Astrocyte (in vitro differentiated cells and primary cell): ENCODE results near the gene ANKRD11. TPM values are rescaled to one million over a fixed set of nuclear protein-coding genes. Genes with fewer than 3 reads are reported as not detected.

Source experiments
- DNase-seq: peaks from one replicate; pipeline ENCODE4 v3.0.0-alpha.2; 2010; ENCODE audit warnings: low read depth
- FAIRE-seq: peaks from 2 replicates; lab custom pipeline; 2011; peaks lifted over from hg19 to GRCh38; lab: Jason Lieb, UNC
- H2AFZ ChIP-seq: 2 replicates; pipeline ENCODE4 v1.6.0; 2012; ENCODE audit warnings: low read depth, low read length, inconsistent platforms
- H3K27ac ChIP-seq: 2 replicates; pipeline ENCODE4 v1.5.1; 2011; ENCODE audit warnings: low read depth, low read length, inconsistent platforms
- H3K27me3 ChIP-seq: 2 replicates; pipeline ENCODE4 v1.6.0; 2011; ENCODE audit warnings: low read length, inconsistent platforms; ENCODE audit not compliant: insufficient read depth
- H3K36me3 ChIP-seq: 2 replicates; pipeline ENCODE4 v1.5.1; 2011; ENCODE audit warnings: low read length, inconsistent platforms; ENCODE audit not compliant: insufficient read depth
- H3K4me1 ChIP-seq: 2 replicates; pipeline ENCODE4 v1.5.1; 2011; ENCODE audit warnings: low read length, inconsistent platforms; ENCODE audit not compliant: insufficient read depth
- H3K4me2 ChIP-seq: 2 replicates; pipeline ENCODE4 v1.6.0; 2012; ENCODE audit warnings: low read length, inconsistent platforms
- H3K4me3 ChIP-seq: 2 replicates; pipeline ENCODE4 v1.5.1; 2011; ENCODE audit warnings: low read depth, mild to moderate bottlenecking, low read length, inconsistent platforms; ENCODE audit not compliant: insufficient read depth
- H3K79me2 ChIP-seq: 2 replicates; pipeline ENCODE4 v1.6.0; 2012; ENCODE audit warnings: mild to moderate bottlenecking, low read length, inconsistent platforms; ENCODE audit not compliant: insufficient read depth
- H3K9ac ChIP-seq: 2 replicates; pipeline ENCODE4 v1.6.0; 2012; ENCODE audit warnings: mild to moderate bottlenecking, low read length, inconsistent platforms
- H3K9me3 ChIP-seq: 2 replicates; pipeline ENCODE4 v1.5.1; 2012; ENCODE audit warnings: low read depth, mild to moderate bottlenecking, low read length, inconsistent platforms; ENCODE audit not compliant: insufficient read depth
- H4K20me1 ChIP-seq: 2 replicates; pipeline ENCODE4 v1.6.0; 2012; ENCODE audit warnings: low read length, inconsistent platforms; ENCODE audit not compliant: insufficient read depth
- H3K27ac Mint-ChIP-seq: one replicate; pipeline ENCODE4 v1.8.0; 2021; ENCODE audit warnings: mild to moderate bottlenecking, mixed read lengths; ENCODE audit not compliant: unreplicated experiment
- H3K27me3 Mint-ChIP-seq: one replicate; pipeline ENCODE4 v1.8.0; 2021; ENCODE audit warnings: low read depth, mixed read lengths; ENCODE audit not compliant: unreplicated experiment
- H3K36me3 Mint-ChIP-seq: one replicate; pipeline ENCODE4 v1.8.0; 2021; ENCODE audit warnings: low read depth, mixed read lengths; ENCODE audit not compliant: unreplicated experiment
- H3K4me1 Mint-ChIP-seq: one replicate; pipeline ENCODE4 v1.8.0; 2021; ENCODE audit warnings: low read depth, mixed read lengths; ENCODE audit not compliant: unreplicated experiment
- H3K4me3 Mint-ChIP-seq: one replicate; pipeline ENCODE4 v1.8.0; 2021; ENCODE audit warnings: mild to moderate bottlenecking, moderate library complexity, mixed read lengths; ENCODE audit not compliant: unreplicated experiment
- H3K9me3 Mint-ChIP-seq: one replicate; pipeline ENCODE4 v1.8.0; 2021; ENCODE audit warnings: mild to moderate bottlenecking, mixed read lengths; ENCODE audit not compliant: unreplicated experiment
- CTCF ChIP-seq: IDR thresholded peaks from 2 replicates; pipeline ENCODE4 v1.5.1; 2011; ENCODE audit warnings: low read depth, mild to moderate bottlenecking, inconsistent platforms, low read length, moderate library complexity; ENCODE audit not compliant: insufficient read depth
- EZH2 ChIP-seq: IDR thresholded peaks from 2 replicates; pipeline ENCODE4 v1.6.1; 2012; ENCODE audit warnings: mild to moderate bottlenecking, low read length, inconsistent platforms; ENCODE audit not compliant: insufficient read depth
- total RNA-seq: library from RNA; stranded (reverse); gene quantifications from 2 replicates; pipeline ENCODE4 v1.2.1, GENCODE V29; 2021

The ANKRD11 gene
- total RNA-seq, 1 donor from 2014 or later, result 213 TPM

GRCh38 chr16:89478576-89479221 is 11.7 kb downstream of the ANKRD11 start:
- no peak for TF ChIP-seq EZH2
- no peak for TF ChIP-seq CTCF
- H3K9ac ChIP-seq, result peak overlapping the region; percentile 60
- H3K36me3 ChIP-seq, result no peaks in the 10 kb centered on the region
- no peaks in the 10 kb centered on the region for H3K9me3 ChIP-seq
- H3K79me2 ChIP-seq, result peaks cover 100% of the 10 kb centered on the region
- Mint-ChIP-seq H3K4me1 (peaks cover 71% of the 10 kb centered on the region), H3K27me3 (no peaks in the 10 kb centered on the region), H3K4me3 (peak overlapping the region; percentile 67), H3K9me3 (no peaks in the 10 kb centered on the region), H3K27ac (peak overlapping the region; percentile 95), H3K36me3 (peaks cover 17% of the 10 kb centered on the region)
- peak overlapping the region; percentile 68 for H3K4me2 ChIP-seq
- peaks cover 38% of the 10 kb centered on the region for H3K4me1 ChIP-seq
- H3K27ac ChIP-seq, result peak overlapping the region; percentile 72
- DNase-seq (peak; percentile 82), FAIRE-seq (no peak)
- peaks cover 96% of the 10 kb centered on the region for H4K20me1 ChIP-seq
- H2AFZ ChIP-seq, result no peak overlapping the region
- no peak overlapping the region for H3K4me3 ChIP-seq
- no peaks in the 10 kb centered on the region for H3K27me3 ChIP-seq

DNA sequence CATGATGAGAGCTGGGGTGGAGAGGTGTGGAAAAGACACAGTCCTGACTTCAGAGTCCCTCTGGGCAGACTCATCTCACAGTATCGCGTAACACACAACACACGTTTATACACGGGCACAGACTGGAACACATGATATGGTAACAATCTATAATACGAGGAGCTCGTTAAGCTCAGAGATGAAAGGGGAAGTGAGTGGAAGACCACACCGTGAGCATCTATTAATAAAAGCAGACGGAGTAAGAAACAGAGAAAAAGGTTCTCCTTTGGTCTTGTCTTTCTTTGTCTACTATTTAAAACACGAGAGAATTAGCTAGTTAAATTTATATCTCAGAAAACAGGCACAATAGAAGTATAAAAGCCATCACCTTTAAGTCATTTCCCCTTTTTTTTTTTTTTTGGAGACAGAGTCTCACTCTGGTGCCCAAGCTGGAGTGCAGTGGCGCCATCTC is 13.5 kb downstream of the ANKRD11 start:
- Mint-ChIP-seq H3K4me3 (no peak overlapping the region), H3K4me1 (peaks cover 73% of the 10 kb centered on the region), H3K27ac (peak overlapping the region; percentile 22), H3K27me3 (no peaks in the 10 kb centered on the region), H3K36me3 (peaks cover 14% of the 10 kb centered on the region), H3K9me3 (no peaks in the 10 kb centered on the region)
- Histone ChIP-seq H3K4me2 (no peak overlapping the region), H3K9me3 (no peaks in the 10 kb centered on the region), H3K4me3 (no peak overlapping the region), H3K79me2 (peaks cover 100% of the 10 kb centered on the region), H3K36me3 (no peaks in the 10 kb centered on the region), H3K4me1 (peaks cover 35% of the 10 kb centered on the region), H4K20me1 (peaks cover 96% of the 10 kb centered on the region), H3K27me3 (no peaks in the 10 kb centered on the region), H3K27ac (no peak overlapping the region), H2AFZ (no peak overlapping the region), H3K9ac (no peak overlapping the region)
- TF ChIP-seq CTCF (no peak), EZH2 (no peak)
- no peak for DNase-seq
- FAIRE-seq, result no peak

DNA sequence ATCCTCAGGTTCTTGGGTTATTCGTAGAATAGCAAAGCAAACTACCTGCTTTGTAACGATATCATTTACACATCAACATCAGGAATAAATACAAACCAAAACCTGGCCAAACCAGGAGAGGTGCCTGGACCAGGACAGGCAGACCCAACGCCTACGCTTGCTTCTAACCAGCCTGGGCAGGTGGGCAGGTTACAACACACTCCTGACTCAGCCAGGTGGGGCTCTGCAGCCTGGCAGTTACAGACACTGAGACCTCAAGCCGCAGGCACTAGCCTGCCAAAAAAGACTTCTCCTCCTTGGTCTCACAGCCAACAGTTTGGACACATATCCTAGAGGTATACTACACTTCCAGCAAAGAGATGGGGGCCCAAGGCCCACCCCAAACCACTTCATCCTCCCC is 14.0 kb downstream of the ANKRD11 start:
- Histone ChIP-seq H2AFZ (no peak overlapping the region), H3K36me3 (no peaks in the 10 kb centered on the region), H3K4me2 (no peak overlapping the region), H3K79me2 (peaks cover 100% of the 10 kb centered on the region), H3K27me3 (no peaks in the 10 kb centered on the region), H3K9me3 (no peaks in the 10 kb centered on the region), H3K4me1 (peaks cover 36% of the 10 kb centered on the region), H4K20me1 (peaks cover 96% of the 10 kb centered on the region), H3K27ac (no peak overlapping the region), H3K9ac (no peak overlapping the region), H3K4me3 (no peak overlapping the region)
- Mint-ChIP-seq H3K36me3 (peaks cover 14% of the 10 kb centered on the region), H3K27me3 (no peaks in the 10 kb centered on the region), H3K4me1 (peaks cover 72% of the 10 kb centered on the region), H3K4me3 (no peak overlapping the region), H3K9me3 (no peaks in the 10 kb centered on the region), H3K27ac (peak overlapping the region; percentile 42)
- TF ChIP-seq CTCF, result no peak
- TF ChIP-seq EZH2, result no peak
- DNase-seq, result no peak
- no peak for FAIRE-seq
